MM.1S (cell line): ENCODE measurements around the gene AAK1.

Experiments used
- CTCF ChIP-seq: fragments of 300-600 bp; sonication (generic); IDR thresholded peaks from 2 replicates; pipeline ENCODE4 v1.5.1; 2016; ENCODE audit warnings: antibody characterized with exemption, low read length, mixed read lengths
- EZH2phosphoT487 ChIP-seq: fragments of 300-600 bp; sonication (generic); IDR thresholded peaks from 2 replicates; pipeline ENCODE4 v1.6.1; 2018; ENCODE audit warnings: antibody characterized with exemption, low read length

GRCh38 chr2:69628325-69629021, 15.1 kb downstream of the AAK1 start:
- TF ChIP-seq CTCF (no peak), EZH2phosphoT487 (no peak)
